Lower lobe of right lung (tissue), 2 donors: Measurements from ENCODE around the gene MPG. TPM values are rescaled to one million over a fixed set of nuclear protein-coding genes. Genes with fewer than 3 reads are reported as not detected.
A peak's percentile ranks its signal among the peaks of the same experiment; 100 is the strongest.

ENCODE experiments used
- ATAC-seq, 2 donors: fragments of 200-7000 bp; cut with Tn5 transposase; one replicate each; pipeline ENCODE4 v1.9.1; 2020 to 2022; ENCODE audit warnings: mild to moderate bottlenecking in 2 of 2, moderate library complexity in 2 of 2
- DNase-seq: peaks from one replicate; pipeline ENCODE4 v3.0.0-alpha.2; 2020
- H3K27ac ChIP-seq: fragments of 200-600 bp; one replicate; pipeline ENCODE4 v1.8.0; 2022
- H3K27me3 ChIP-seq: fragments of 200-600 bp; one replicate; pipeline ENCODE4 v1.8.0; 2022; ENCODE audit warnings: low read depth
- H3K36me3 ChIP-seq: fragments of 200-600 bp; one replicate; pipeline ENCODE4 v1.8.0; 2022; ENCODE audit warnings: mild to moderate bottlenecking
- H3K4me1 ChIP-seq: fragments of 200-600 bp; one replicate; pipeline ENCODE4 v1.8.0; 2022
- H3K4me3 ChIP-seq: fragments of 200-600 bp; one replicate; pipeline ENCODE4 v1.8.0; 2022; ENCODE audit warnings: mild to moderate bottlenecking
- H3K9me3 ChIP-seq: fragments of 200-600 bp; one replicate; pipeline ENCODE4 v1.8.0; 2022
- intact Hi-C: fragments of 100-400 bp; cut with DNase I; formaldehyde crosslinking; loops from one replicate; pipeline ENCODE4 v1.11.0; 2022
- total RNA-seq: library from RNA; stranded (reverse); fragmentation: NEBNext Ultra II Directional; extraction: Animal tissue kit (Norgen Biotek cat#: 25700); gene quantifications from one replicate; pipeline ENCODE4 v1.2.1, GENCODE V29; 2021
- TF ChIP-seq, protein P1 (sequence below): fragments of 200-600 bp; IDR thresholded peaks from one replicate; pipeline ENCODE4 v1.8.0; 2022; ENCODE audit warnings: antibody characterized with exemption, mild to moderate bottlenecking
- donor health status: DM: no; HTN: yes; CAD: no; lungs with severe emphysema.

MPG gene
- total RNA-seq, 1 donor from 2014 or later = 38.5 TPM

DNA sequence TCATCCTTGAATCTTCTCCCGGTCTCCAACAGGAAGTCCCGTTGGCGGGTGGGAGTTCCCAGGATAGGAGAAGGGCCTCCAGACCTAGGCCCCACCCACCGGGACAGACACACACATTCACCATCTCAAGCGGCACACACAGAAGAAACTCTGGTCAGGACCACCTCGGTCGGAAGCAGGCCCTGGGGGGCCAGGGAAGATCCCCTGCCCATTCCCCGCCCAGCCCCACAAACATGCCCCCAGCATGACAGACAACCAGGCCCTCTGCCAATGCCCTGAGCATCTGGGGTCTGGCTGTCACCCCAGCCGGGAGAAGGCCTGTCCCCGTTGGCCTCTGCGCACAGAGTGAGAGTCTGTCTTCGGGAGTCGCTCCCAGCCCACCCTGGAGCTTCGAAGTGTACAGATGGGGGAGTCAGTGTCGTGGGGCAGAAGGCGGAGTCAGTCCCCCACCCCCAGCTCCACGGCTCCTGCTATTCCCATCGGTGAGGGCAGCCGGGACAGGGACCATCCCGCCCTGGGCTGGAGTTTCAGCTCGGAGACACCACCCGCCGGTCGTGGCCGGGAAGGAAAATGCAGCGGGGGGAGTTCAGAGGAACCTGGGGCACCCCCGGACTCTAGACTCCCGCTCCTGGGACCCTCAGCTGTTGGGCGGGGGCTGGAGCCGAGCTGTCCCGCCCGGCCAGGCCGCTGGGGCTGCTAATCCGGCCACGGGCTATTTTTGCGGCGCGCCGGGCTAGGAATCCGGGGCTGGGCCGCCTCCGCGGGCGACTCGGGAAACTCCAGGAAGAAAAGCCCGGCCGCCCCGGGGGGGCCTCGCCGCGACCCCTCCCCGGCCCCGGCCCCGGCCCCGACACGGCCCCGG is 6.3 kb upstream of the MPG start:
- Histone ChIP-seq H3K27ac (peak overlapping the region; percentile 86), H3K4me1 (peaks cover 80% of the 10 kb centered on the region)
- peak; percentile 77 for DNase-seq

DNA sequence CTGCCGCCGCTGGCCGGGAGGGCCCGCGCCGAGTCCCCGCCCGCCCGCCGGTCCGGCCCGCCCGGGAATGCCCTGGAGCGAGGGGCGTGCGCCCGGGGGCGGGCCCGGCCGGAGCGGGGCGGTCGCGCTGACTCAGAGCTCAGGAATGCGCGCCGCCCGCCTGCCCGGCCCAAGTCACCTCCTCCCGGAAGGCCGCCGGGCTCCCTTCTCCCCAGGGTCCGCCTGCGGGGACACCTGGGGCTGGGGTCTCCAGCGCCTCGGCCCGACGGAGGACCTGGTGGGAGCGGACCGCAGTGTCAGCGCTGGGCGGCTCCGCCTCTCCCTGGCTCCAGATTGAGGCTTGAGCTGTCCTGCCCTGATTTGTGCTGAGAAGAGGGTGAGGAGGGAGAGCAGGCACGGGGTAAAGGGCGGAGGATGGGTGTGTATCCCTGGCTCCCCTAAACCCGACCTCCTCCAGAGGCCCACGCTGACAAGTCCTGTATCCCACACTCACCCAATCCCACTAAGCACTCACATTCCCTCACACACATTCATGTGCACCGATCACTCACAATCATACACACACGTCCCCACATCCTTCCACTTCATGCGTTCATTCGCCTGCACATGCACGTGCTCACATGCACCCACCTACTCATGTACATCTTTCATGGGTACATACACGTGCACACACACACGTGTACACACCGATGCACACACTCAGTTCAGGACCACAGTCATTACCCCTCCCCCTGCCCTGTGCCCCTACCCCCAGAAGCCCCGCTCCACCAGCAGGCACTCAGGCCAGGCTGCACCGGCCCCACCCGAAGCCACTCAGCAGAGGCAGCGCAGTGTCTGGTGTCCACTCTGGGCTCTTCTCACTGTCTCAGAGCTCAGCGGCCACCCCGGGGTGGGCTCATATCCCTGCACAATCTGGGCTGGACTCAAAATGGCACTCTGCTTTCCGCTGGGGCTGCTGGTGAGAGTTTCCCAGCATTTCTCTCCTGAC is 5.2 kb upstream of the MPG start, which contains the start of gene RHBDF1:
TSS of gene RHBDF1 (minus strand) at position 71 of the 988 bp plus-strand sequence. CDS start 7,616 bp downstream, outside the sequence.
- intact Hi-C loops = no loop called here
- peak within 1 kb of the TSS; percentile 86 for H3K27ac ChIP-seq
- TF ChIP-seq, protein P1, sequence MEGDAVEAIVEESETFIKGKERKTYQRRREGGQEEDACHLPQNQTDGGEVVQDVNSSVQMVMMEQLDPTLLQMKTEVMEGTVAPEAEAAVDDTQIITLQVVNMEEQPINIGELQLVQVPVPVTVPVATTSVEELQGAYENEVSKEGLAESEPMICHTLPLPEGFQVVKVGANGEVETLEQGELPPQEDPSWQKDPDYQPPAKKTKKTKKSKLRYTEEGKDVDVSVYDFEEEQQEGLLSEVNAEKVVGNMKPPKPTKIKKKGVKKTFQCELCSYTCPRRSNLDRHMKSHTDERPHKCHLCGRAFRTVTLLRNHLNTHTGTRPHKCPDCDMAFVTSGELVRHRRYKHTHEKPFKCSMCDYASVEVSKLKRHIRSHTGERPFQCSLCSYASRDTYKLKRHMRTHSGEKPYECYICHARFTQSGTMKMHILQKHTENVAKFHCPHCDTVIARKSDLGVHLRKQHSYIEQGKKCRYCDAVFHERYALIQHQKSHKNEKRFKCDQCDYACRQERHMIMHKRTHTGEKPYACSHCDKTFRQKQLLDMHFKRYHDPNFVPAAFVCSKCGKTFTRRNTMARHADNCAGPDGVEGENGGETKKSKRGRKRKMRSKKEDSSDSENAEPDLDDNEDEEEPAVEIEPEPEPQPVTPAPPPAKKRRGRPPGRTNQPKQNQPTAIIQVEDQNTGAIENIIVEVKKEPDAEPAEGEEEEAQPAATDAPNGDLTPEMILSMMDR = no peak
- peak; percentile 73 to 80 for ATAC-seq
- no peaks in the 10 kb centered on the region for H3K36me3 ChIP-seq
- H3K4me1 ChIP-seq = peaks cover 80% of the 10 kb centered on the region
- peak within 1 kb of the TSS; percentile 67 for H3K4me3 ChIP-seq
- peak; percentile 72 for DNase-seq
- peaks cover 10% of the 10 kb centered on the region for H3K27me3 ChIP-seq
- H3K9me3 ChIP-seq = no peaks in the 10 kb centered on the region

More for the DNA sequence above, 6.3 kb upstream of the MPG start:
- Histone ChIP-seq H3K27me3 (peaks cover 10% of the 10 kb centered on the region), H3K36me3 (no peaks in the 10 kb centered on the region), H3K4me3 (peak overlapping the region; percentile 67), H3K9me3 (no peaks in the 10 kb centered on the region)
- TF ChIP-seq, protein P1 = no peak
- intact Hi-C loops = no loop called here
- peak; percentile 59 to 65 for ATAC-seq

DNA sequence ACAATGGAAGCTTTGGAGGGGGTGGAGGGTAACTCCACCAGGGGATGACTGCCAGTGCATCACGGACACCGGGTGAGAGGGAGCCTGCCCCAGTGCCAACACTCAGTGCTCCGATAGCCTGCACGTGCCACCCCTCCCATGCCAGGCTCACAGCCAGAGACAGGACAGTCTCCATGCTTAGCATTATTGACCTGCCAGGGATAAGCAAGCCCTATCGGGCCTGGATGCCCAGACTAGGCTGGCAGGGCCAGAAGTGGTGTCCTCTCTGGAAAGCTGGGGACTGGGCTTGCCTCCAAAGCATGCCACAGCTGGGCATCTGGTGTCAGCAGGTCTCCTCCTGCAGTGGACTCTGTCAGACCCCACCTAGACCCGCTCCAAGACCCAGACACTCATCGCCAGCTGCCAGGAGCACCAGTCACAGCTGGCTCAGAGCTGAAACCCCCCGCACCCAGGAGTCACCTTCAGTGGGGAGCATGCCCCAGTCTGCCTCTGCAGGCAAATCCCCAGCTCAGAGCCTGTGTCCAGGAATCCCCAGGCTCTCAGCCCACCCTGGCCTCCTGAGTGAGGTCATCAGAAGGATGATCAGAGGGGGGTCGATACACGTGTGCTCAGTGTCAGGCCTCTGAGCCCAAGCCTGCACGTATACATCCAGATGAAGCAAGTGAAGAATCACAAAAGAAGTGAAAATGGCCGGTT is 3.8 kb upstream of the MPG start:
- DNase-seq (no peak), ATAC-seq (no peak)
- H3K4me1 ChIP-seq = peaks cover 78% of the 10 kb centered on the region

DNA sequence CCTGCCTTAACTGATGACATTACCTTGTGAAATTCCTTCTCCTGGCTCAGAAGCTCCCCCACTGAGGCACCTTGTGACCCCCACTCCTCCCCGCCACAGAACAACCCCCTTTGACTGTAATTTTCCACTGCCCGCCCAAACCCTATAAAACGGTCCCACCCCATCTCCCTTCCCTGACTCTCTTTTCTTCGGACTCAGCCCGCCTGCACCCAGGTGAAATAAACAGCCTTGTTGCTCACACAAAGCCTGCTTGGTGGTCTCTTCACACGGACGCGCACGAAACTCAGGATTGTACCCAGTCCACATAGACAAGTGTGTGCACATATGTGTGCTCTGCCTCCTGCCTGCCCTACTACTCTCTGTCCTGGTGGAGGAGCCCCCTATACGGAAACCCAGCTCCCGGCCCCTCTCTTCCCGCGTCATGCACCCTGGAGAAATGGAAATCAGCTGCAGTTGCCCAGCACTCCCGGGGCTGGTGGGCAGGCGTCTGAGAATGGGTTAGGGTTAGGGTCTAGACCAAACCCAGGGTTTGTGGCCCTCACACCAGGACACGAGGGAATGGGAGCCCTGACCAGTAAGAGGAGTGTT is 3.2 kb upstream of the MPG start:
- Histone ChIP-seq H3K36me3 (peaks cover 7% of the 10 kb centered on the region), H3K4me1 (peaks cover 78% of the 10 kb centered on the region), H3K27ac (peak overlapping the region; percentile 94), H3K27me3 (peaks cover 10% of the 10 kb centered on the region), H3K9me3 (no peaks in the 10 kb centered on the region), H3K4me3 (no peak overlapping the region)
- DNase-seq (no peak), ATAC-seq (no peak)
- intact Hi-C loops = no loop called here
- TF ChIP-seq, protein P1 = no peak

More for the DNA sequence above, 3.8 kb upstream of the MPG start:
- peak overlapping the region; percentile 83 for H3K27ac ChIP-seq
- H3K27me3 ChIP-seq = peaks cover 10% of the 10 kb centered on the region
- intact Hi-C loops = no loop called here
- no peaks in the 10 kb centered on the region for H3K9me3 ChIP-seq
- H3K4me3 ChIP-seq = no peak overlapping the region
- H3K36me3 ChIP-seq = peaks cover under 1% of the 10 kb centered on the region
- TF ChIP-seq, protein P1 = no peak
